GM23338 (cell line): ENCODE results near the gene SESN3. TPM values are rescaled to one million over a fixed set of nuclear protein-coding genes. Genes with fewer than 3 reads are reported as not detected.

Experiments used
- CREB1 ChIP-seq: fragments of 250-450 bp; sonication (Bioruptor Pico); IDR thresholded peaks from 2 replicates; pipeline ENCODE4 v1.5.0; 2020; ENCODE audit warnings: low read depth, mild to moderate bottlenecking, moderate library complexity
- EZH2 ChIP-seq: fragments of 200-600 bp; sonication (generic); IDR thresholded peaks from one replicate; pipeline ENCODE4 v1.8.0; 2017; ENCODE audit warnings: antibody characterized with exemption, mild to moderate bottlenecking, low read depth; ENCODE audit not compliant: unreplicated experiment
- NANOG ChIP-seq: IDR thresholded peaks from 2 replicates; pipeline ENCODE4 v1.6.1; 2016; ENCODE audit warnings: antibody characterized with exemption, borderline replicate concordance
- POLR2AphosphoS5 ChIP-seq: IDR thresholded peaks from 2 replicates; pipeline ENCODE4 v1.6.1; 2016; ENCODE audit warnings: antibody characterized with exemption, low read depth
- STAT1 ChIP-seq: IDR thresholded peaks from one replicate; pipeline ENCODE4 v1.6.1; 2016; ENCODE audit warnings: antibody characterized with exemption; ENCODE audit not compliant: unreplicated experiment
- ZNF114 ChIP-seq: fragments of 250-450 bp; sonication (Bioruptor Pico); IDR thresholded peaks from 2 replicates; pipeline ENCODE4 v1.5.0; 2020; ENCODE audit warnings: mild to moderate bottlenecking, moderate library complexity
- polyA plus RNA-seq: library from polyadenylated mRNA; unstranded; fragments of >200 nt; fragmentation: Nextera tagmentation; extraction: Ambion mirVana; gene quantifications from 2 replicates; pipeline ENCODE4 v1.2.1, GENCODE V29; 2016
- total RNA-seq: library from RNA; depleted of rRNA; stranded (reverse); fragments of >200 nt; shearing (Covaris generic); gene quantifications from 2 replicates; pipeline ENCODE4 v1.2.3, GENCODE V29; 2014
- TF ChIP-seq, protein P1 (sequence below): fragments of 250-450 bp; sonication (Bioruptor Pico); IDR thresholded peaks from 2 replicates; pipeline ENCODE4 v1.5.0; 2020; ENCODE audit warnings: mild to moderate bottlenecking, moderate library complexity
- TF ChIP-seq, protein P2 (sequence below), 2 experiments: fragments of 200-600 bp in 1 of 2; sonication (generic) in 1 of 2; conservative IDR thresholded peaks; 2 replicates each; pipeline versions ENCODE4 v1.5.1 to v1.6.1; 2016 to 2017; ENCODE audit warnings: antibody characterized with exemption in 2 of 2, low read depth in 2 of 2, mild to moderate bottlenecking in 2 of 2, moderate library complexity in 1 of 2

The SESN3 gene
- total and polyA plus RNA-seq, 2 experiments from 2014 or later, result 5.5 to 30.5 TPM

DNA sequence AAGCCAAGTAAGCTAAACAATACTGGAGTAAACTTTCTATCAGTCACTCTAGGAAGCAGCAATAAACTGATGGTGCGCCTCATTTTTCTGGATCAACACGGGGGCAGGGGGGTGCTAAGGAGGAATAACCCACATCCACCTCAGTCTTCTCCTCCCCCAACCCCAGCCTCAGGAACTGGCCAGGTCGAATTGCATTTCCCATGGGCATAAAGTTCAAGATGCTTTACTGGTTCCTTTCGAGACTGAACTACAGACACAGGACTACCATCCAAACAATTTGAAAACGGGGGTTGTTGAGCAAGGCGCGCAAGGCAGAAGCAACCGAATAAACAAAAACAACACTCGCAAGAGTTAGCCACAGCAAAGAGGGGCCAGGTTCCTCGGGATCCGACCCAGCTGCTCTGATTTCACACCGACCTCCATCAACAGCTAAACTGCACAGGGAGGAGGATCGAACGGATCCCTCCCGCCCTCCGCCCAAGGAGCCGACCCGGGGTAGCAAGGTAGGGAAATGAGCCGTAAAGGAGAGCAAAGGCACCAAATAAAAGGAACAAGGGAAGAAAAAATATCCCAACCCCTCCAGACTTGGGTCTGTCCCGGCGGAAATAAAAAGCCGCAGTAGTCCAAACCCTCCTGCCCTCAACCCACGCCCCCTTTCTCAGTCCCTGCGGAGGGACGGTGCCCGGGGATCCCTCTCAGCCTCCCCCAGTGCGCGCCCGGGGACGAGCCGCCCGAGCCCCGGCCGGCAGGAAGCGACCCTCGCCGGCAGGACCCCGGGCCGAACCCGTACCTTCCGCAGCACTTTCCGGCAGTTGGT lies 801 bp downstream of the SESN3 start (continued):
- TF ChIP-seq, protein P1, sequence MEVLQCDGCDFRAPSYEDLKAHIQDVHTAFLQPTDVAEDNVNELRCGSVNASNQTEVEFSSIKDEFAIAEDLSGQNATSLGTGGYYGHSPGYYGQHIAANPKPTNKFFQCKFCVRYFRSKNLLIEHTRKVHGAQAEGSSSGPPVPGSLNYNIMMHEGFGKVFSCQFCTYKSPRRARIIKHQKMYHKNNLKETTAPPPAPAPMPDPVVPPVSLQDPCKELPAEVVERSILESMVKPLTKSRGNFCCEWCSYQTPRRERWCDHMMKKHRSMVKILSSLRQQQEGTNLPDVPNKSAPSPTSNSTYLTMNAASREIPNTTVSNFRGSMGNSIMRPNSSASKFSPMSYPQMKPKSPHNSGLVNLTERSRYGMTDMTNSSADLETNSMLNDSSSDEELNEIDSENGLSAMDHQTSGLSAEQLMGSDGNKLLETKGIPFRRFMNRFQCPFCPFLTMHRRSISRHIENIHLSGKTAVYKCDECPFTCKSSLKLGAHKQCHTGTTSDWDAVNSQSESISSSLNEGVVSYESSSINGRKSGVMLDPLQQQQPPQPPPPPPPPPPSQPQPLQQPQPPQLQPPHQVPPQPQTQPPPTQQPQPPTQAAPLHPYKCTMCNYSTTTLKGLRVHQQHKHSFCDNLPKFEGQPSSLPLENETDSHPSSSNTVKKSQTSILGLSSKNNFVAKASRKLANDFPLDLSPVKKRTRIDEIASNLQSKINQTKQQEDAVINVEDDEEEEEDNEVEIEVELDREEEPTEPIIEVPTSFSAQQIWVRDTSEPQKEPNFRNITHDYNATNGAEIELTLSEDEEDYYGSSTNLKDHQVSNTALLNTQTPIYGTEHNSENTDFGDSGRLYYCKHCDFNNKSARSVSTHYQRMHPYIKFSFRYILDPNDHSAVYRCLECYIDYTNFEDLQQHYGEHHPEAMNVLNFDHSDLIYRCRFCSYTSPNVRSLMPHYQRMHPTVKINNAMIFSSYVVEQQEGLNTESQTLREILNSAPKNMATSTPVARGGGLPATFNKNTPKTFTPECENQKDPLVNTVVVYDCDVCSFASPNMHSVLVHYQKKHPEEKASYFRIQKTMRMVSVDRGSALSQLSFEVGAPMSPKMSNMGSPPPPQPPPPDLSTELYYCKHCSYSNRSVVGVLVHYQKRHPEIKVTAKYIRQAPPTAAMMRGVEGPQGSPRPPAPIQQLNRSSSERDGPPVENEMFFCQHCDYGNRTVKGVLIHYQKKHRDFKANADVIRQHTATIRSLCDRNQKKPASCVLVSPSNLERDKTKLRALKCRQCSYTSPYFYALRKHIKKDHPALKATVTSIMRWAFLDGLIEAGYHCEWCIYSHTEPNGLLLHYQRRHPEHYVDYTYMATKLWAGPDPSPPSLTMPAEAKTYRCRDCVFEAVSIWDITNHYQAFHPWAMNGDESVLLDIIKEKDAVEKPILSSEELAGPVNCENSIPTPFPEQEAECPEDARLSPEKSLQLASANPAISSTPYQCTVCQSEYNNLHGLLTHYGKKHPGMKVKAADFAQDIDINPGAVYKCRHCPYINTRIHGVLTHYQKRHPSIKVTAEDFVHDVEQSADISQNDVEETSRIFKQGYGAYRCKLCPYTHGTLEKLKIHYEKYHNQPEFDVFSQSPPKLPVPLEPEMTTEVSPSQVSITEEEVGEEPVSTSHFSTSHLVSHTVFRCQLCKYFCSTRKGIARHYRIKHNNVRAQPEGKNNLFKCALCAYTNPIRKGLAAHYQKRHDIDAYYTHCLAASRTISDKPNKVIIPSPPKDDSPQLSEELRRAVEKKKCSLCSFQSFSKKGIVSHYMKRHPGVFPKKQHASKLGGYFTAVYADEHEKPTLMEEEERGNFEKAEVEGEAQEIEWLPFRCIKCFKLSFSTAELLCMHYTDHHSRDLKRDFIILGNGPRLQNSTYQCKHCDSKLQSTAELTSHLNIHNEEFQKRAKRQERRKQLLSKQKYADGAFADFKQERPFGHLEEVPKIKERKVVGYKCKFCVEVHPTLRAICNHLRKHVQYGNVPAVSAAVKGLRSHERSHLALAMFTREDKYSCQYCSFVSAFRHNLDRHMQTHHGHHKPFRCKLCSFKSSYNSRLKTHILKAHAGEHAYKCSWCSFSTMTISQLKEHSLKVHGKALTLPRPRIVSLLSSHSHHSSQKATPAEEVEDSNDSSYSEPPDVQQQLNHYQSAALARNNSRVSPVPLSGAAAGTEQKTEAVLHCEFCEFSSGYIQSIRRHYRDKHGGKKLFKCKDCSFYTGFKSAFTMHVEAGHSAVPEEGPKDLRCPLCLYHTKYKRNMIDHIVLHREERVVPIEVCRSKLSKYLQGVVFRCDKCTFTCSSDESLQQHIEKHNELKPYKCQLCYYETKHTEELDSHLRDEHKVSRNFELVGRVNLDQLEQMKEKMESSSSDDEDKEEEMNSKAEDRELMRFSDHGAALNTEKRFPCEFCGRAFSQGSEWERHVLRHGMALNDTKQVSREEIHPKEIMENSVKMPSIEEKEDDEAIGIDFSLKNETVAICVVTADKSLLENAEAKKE (CRISPR knock-in tag), result no peak
- TF ChIP-seq ZNF114 (CRISPR knock-in tag), result no peak
- TF ChIP-seq, protein P2, sequence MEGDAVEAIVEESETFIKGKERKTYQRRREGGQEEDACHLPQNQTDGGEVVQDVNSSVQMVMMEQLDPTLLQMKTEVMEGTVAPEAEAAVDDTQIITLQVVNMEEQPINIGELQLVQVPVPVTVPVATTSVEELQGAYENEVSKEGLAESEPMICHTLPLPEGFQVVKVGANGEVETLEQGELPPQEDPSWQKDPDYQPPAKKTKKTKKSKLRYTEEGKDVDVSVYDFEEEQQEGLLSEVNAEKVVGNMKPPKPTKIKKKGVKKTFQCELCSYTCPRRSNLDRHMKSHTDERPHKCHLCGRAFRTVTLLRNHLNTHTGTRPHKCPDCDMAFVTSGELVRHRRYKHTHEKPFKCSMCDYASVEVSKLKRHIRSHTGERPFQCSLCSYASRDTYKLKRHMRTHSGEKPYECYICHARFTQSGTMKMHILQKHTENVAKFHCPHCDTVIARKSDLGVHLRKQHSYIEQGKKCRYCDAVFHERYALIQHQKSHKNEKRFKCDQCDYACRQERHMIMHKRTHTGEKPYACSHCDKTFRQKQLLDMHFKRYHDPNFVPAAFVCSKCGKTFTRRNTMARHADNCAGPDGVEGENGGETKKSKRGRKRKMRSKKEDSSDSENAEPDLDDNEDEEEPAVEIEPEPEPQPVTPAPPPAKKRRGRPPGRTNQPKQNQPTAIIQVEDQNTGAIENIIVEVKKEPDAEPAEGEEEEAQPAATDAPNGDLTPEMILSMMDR (conservative IDR thresholded peaks at IDR 0.05; ENCODE audit: low read depth in 2 of 2), result no peak
- TF ChIP-seq STAT1, result no peak
- TF ChIP-seq NANOG, result no peak
- TF ChIP-seq EZH2, result no peak
- no peak for TF ChIP-seq CREB1 (CRISPR knock-in tag)
- TF ChIP-seq POLR2AphosphoS5, result no peak
